Ovary (tissue), 3 donors: ENCODE results near the gene SLC4A7.

Experiments used
- POLR2A ChIP-seq: fragments of 450-650 bp; IDR thresholded peaks from one replicate; pipeline ENCODE4 v1.6.1; 2017; ENCODE audit warnings: antibody characterized with exemption, mild to moderate bottlenecking, moderate library complexity
- TF ChIP-seq, protein P1 (sequence below), 3 donors: fragments of 450-650 bp in 2 of 3; fragments of 200-600 bp in 1 of 3; IDR thresholded peaks; one replicate each; pipeline versions ENCODE4 v1.5.1 to v1.8.0; 2016 to 2022; ENCODE audit warnings: antibody characterized with exemption in 3 of 3, mild to moderate bottlenecking in 1 of 3
- donor health status: DM: no; HTN: no; CAD: no.

DNA sequence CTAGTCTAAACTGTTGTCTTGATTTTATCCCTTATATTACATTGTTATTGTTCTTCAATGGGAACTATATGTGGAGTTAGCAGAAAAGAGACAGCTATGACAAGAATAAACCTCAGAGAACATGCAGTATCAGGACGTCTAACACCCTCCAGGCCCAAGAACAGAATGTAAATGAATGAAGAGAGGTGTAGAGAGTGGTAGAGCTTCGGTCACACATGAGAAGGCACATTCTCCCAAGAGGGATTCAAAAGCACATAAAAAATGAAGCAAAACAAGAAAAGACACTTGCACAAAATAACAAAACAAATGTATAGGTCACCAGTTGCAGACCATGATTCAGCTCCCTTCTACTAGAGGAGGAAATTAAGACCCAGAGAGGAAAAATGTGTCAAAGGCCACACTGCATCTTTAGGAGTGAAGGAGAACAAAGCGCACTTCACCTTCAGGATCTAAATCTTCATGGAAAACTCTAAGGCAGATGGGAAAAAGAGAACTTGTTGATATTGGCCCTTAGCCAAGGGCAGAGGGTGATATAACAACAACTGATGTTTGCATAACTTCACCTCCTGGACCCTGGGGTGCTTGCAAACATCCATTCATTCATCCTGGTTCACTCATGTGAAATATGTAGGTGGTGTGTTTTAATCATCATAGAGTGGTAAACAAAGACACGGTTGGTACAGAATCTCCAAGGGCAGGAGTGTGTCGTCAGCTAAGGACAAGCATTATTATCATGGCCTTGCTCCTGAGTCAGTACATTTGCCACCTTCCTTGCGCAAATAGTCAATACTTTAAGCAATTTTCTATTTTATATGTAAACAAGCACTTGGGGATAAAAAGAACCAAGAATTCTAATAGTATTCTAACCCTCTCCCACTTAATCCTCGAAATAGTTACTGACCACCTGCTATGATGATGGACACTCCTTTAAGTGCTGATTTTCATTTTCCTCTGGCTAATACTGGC lies 123.8 kb downstream of the SLC4A7 start:
- TF ChIP-seq, protein P1, sequence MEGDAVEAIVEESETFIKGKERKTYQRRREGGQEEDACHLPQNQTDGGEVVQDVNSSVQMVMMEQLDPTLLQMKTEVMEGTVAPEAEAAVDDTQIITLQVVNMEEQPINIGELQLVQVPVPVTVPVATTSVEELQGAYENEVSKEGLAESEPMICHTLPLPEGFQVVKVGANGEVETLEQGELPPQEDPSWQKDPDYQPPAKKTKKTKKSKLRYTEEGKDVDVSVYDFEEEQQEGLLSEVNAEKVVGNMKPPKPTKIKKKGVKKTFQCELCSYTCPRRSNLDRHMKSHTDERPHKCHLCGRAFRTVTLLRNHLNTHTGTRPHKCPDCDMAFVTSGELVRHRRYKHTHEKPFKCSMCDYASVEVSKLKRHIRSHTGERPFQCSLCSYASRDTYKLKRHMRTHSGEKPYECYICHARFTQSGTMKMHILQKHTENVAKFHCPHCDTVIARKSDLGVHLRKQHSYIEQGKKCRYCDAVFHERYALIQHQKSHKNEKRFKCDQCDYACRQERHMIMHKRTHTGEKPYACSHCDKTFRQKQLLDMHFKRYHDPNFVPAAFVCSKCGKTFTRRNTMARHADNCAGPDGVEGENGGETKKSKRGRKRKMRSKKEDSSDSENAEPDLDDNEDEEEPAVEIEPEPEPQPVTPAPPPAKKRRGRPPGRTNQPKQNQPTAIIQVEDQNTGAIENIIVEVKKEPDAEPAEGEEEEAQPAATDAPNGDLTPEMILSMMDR (IDR thresholded peaks at IDR 0.05): no peak
- no peak for TF ChIP-seq POLR2A
